ENCODE results near the gene ARSA.

ARSA gene

GRCh38 chr22:50581031-50581949 lies 46.7 kb downstream of the ARSA start:
- DNase-seq (ENCODE audit: low read depth, low spot score) = no peak

GRCh38 chr22:50579752-50580151 lies 48.2 kb downstream of the ARSA start:
- no peak for DNase-seq (ENCODE audit: low read depth, low spot score)

GRCh38 chr22:50578776-50579310 lies 49.1 kb downstream of the ARSA start:
- DNase-seq (ENCODE audit: low read depth, low spot score) = no peak

GRCh38 chr22:50577987-50578775 lies 49.8 kb downstream of the ARSA start, which contains the start of gene CPT1B:
Gene CPT1B, minus strand, starts transcription at chr22:50578427. Its CDS starts 512 bp downstream, at chr22:50577915.
- DNase-seq (ENCODE audit: low read depth, low spot score) = no peak

GRCh38 chr22:50577697-50577986 lies 50.3 kb downstream of the ARSA start:
- DNase-seq (ENCODE audit: low read depth, low spot score) = no peak

- DNase-seq (ENCODE audit: low read depth, low spot score) = no peak
Observed at GRCh38 chr22:50576806-50577696, 50.9 kb downstream of the ARSA start.

- no peak for DNase-seq (ENCODE audit: low read depth, low spot score)
Observed at GRCh38 chr22:50576070-50576469, 51.9 kb downstream of the ARSA start.

- DNase-seq (ENCODE audit: low read depth, low spot score) = no peak
Observed at GRCh38 chr22:50575426-50575941, 52.5 kb downstream of the ARSA start.

Data from activated CD4-positive, CD25-positive, alpha-beta regulatory T cell treated with anti-CD3 and anti-CD28 coated beads, Interleukin-2, amount 50 U/mL, for 16 hours (primary cell).